Measurements from ENCODE around the gene POC1A.

DNA sequence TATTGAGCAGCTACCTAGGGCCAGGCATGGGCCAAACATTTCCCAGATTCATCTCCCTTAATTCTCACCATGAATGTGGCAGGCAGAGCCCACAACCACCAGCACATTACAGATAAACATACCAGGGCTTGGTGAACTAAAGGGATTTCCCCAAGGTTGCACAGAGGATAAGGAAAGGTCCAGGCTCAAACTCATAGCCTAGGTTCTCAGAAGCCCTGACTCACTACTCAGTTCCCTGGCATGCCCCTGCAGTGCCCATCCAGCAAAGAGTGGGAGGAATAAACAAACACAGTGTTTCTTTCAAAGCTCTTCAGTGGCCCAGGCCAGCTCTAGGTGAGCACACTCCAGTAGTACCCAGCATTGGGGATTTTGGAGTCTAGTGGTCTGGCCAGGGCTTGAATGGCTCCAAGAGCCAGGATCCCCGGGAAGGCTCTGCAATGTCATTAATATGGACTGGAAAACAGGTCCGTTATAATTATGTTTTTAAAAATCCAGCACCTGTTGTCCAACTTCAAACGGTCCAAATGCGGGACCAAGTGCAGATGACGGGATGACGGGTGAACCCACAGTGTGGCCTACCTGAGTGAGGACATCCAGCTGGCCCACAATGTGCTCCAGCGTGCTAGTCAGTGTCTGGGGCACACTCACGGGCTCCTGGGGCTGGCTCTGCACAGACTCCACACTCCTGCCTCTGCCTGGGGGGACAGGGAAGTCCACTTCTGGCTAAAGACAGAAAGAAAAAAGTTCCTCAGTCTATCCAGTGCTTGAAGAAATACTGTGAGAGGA, 58.0 kb downstream of the POC1A start:
- TF ChIP-seq, protein P1, sequence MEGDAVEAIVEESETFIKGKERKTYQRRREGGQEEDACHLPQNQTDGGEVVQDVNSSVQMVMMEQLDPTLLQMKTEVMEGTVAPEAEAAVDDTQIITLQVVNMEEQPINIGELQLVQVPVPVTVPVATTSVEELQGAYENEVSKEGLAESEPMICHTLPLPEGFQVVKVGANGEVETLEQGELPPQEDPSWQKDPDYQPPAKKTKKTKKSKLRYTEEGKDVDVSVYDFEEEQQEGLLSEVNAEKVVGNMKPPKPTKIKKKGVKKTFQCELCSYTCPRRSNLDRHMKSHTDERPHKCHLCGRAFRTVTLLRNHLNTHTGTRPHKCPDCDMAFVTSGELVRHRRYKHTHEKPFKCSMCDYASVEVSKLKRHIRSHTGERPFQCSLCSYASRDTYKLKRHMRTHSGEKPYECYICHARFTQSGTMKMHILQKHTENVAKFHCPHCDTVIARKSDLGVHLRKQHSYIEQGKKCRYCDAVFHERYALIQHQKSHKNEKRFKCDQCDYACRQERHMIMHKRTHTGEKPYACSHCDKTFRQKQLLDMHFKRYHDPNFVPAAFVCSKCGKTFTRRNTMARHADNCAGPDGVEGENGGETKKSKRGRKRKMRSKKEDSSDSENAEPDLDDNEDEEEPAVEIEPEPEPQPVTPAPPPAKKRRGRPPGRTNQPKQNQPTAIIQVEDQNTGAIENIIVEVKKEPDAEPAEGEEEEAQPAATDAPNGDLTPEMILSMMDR (IDR thresholded peaks at IDR 0.05): no peak
- TF ChIP-seq EP300 (IDR thresholded peaks at IDR 0.05): no peak
